Erythroblast (primary cell): Measurements from ENCODE around the gene TULP1.

ENCODE experiments used
- GATA1 ChIP-seq: IDR thresholded peaks from 2 replicates; pipeline ENCODE4 v1.6.1; 2011; ENCODE audit warnings: low read depth, mild to moderate bottlenecking, control low read depth, low read length, moderate library complexity
- POLR2A ChIP-seq: IDR thresholded peaks from 2 replicates; pipeline ENCODE4 v1.6.1; 2011; ENCODE audit warnings: mild to moderate bottlenecking, low read length

- TF ChIP-seq POLR2A (no peak), GATA1 (no peak)
Observed at GRCh38 chr6:35470663-35471120, 42.0 kb downstream of the TULP1 start.
